ENCODE results near the gene CABLES1. TPM values are rescaled to one million over a fixed set of nuclear protein-coding genes. Genes with fewer than 3 reads are reported as not detected.
"Not testable (repeated sequence)": the region's sequence is repeated elsewhere in the genome, so short reads cannot be mapped to it uniquely, and the experiment has no call there.

The CABLES1 gene
- total and polyA plus RNA-seq, 2 of the 8 experiments (the other 6 are each of a cell fraction or from before 2014, with no cell fraction given), result 9.2 to 26.4 TPM

GRCh38 chr18:23285581-23285980 lies 150.3 kb downstream of the CABLES1 start:
- H3K9me3 ChIP-seq (ENCODE audit: insufficient read depth in 2 of 2, low read depth in 1 of 2, low read length in 1 of 2); H3K23ac ChIP-seq (ENCODE audit: insufficient read length); H4K91ac ChIP-seq (replicated peaks; ENCODE audit: insufficient read length, low read length); H3K56ac ChIP-seq (replicated peaks; ENCODE audit: insufficient read length, low read depth, low read length); H3K79me2 ChIP-seq (ENCODE audit: control insufficient read depth in 1 of 2, insufficient read depth in 2 of 2, low read length in 2 of 2); H3K27me3 ChIP-seq (replicated peaks in 1 of 4; ENCODE audit: control insufficient read depth in 3 of 4, extremely low read depth in 1 of 4, insufficient read depth in 3 of 4, low read length in 3 of 4); H3K23me2 ChIP-seq (ENCODE audit: low read depth, low read length); CTCF ChIA-PET (ENCODE audit: partially characterized antibody); H3K9ac ChIP-seq (replicated peaks in 1 of 4; ENCODE audit: extremely low read depth in 1 of 4, low read depth in 3 of 4, low read length in 3 of 4); H3K79me1 ChIP-seq (ENCODE audit: low read depth, low read length); H3K14ac ChIP-seq (ENCODE audit: insufficient read length); H3K4me3 ChIP-seq (ENCODE audit: extremely low read depth in 1 of 4, insufficient read depth in 2 of 4, low read depth in 3 of 4, low read length in 4 of 4); H4K20me1 ChIP-seq (replicated peaks in 1 of 2; ENCODE audit: control insufficient read depth in 1 of 2, insufficient read depth in 2 of 2, low read length in 2 of 2); H3K27ac ChIP-seq (ENCODE audit: low read depth, low read length); H2BK20ac ChIP-seq (ENCODE audit: low read length); H3K4ac ChIP-seq (replicated peaks; ENCODE audit: insufficient read length, low read depth, low read length); DNase-seq (ENCODE audit: low read depth in 1 of 2, low spot score in 2 of 2); H3K4me2 ChIP-seq (ENCODE audit: insufficient read depth in 1 of 2, low read depth in 2 of 2, low read length in 2 of 2); FAIRE-seq; H2AFZ ChIP-seq (ENCODE audit: low read length); H2BK120ac ChIP-seq (replicated peaks; ENCODE audit: low read depth, low read length); POLR2A ChIA-PET (ENCODE audit: partially characterized antibody); H2AK5ac ChIP-seq (ENCODE audit: low read depth, low read length); H4K8ac ChIP-seq (ENCODE audit: extremely low read depth, insufficient read depth, low read length); H3K36me3 ChIP-seq (ENCODE audit: control insufficient read depth in 2 of 4, insufficient read depth in 4 of 4, low read length in 3 of 4); H2BK15ac ChIP-seq (ENCODE audit: low read length): not testable (repeated sequence)
- Histone ChIP-seq H2BK5ac (ENCODE audit: low read depth, low read length) (peak overlapping the region; percentile 95; the same call in 1 of the 2 replicates), H3K18ac (ENCODE audit: extremely low read depth, low read length) (peak overlapping the region; percentile 71), H3K4me1 (replicated peaks in 1 of 4; ENCODE audit: control insufficient read depth in 3 of 4, insufficient read depth in 4 of 4, low read length in 3 of 4) (peaks cover 9 to 26% (median 19%) of the 10 kb centered on the region in 4 experiments), H4K5ac (ENCODE audit: insufficient read length, low read depth, low read length) (peak overlapping the region; percentile 29), H2BK12ac (ENCODE audit: low read depth, low read length) (peak overlapping the region; percentile 80)
- 70% methylated on average over 6 of the region's 12 CpGs; no CpG with 5 or more reads in 1 of the 2 experiments for WGBS, 2 experiments (ENCODE audit: extremely low coverage in 1 of 2, insufficient coverage in 1 of 2, insufficient read length in 1 of 2, insufficient replicate concordance in 2 of 2, low coverage in 1 of 2, low lambda C conversion rate in 2 of 2, missing lambda C conversion rate in 1 of 2)
